Tibial nerve (tissue), 3 donors: ENCODE results near the gene MAN2C1.

Experiments used
- POLR2A ChIP-seq, 2 donors: fragments of 450-650 bp; IDR thresholded peaks; one replicate each; pipeline ENCODE4 v1.6.1; 2017; ENCODE audit warnings: antibody characterized with exemption in 2 of 2, mild to moderate bottlenecking in 2 of 2, moderate library complexity in 2 of 2
- TF ChIP-seq, protein P1 (sequence below), 5 experiments: fragments of 200-600 bp in 3 of 5; fragments of 450-650 bp in 2 of 5; sonication (generic) in 3 of 5; IDR thresholded peaks; one replicate each; pipeline ENCODE4 v1.5.1; 2016 to 2019; ENCODE audit warnings: antibody characterized with exemption in 5 of 5, mild to moderate bottlenecking in 3 of 5, moderate library complexity in 2 of 5

DNA sequence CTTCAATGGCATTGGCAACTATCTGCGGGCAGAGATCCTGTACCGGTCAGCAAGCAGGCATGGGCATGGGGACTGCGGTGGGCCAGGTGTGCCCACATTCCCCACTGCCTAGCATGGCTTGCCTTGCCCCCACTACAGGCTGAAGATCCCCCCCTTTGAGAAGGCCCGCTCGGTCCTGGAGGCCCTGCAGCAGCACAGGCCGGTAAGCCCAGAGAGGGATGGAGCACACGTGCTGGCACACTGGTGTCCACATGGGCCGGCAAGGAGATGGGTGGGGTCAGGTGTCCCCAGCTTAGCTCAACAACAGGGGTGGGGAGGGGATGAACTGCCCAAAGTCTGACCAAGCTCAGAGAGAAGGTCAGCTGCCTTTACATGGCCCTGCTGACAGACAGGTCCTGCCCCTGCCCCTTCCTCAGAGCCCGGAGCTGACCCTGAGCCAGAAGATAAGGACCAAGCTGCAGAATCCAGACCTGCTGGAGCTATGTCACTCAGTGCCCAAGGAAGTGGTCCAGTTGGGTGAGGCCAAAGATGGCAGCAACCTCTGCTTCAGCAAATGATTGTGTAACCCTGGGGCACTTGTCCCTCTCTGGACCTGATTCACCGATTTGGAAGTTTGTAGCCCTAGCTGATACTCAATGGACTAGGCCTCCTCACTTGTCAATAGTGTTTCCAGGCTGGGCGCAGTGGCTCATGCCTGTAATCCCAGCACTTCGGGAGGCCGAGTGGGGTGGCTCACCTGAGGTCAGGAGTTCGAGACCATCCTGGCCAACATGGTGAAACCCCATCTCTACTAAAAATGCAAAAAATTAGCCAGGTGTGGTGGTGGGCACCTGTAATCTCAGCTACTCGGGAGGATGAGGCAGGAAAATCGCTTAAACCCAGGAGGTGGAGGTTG, 16.0 kb downstream of the MAN2C1 start:
- TF ChIP-seq, protein P1, sequence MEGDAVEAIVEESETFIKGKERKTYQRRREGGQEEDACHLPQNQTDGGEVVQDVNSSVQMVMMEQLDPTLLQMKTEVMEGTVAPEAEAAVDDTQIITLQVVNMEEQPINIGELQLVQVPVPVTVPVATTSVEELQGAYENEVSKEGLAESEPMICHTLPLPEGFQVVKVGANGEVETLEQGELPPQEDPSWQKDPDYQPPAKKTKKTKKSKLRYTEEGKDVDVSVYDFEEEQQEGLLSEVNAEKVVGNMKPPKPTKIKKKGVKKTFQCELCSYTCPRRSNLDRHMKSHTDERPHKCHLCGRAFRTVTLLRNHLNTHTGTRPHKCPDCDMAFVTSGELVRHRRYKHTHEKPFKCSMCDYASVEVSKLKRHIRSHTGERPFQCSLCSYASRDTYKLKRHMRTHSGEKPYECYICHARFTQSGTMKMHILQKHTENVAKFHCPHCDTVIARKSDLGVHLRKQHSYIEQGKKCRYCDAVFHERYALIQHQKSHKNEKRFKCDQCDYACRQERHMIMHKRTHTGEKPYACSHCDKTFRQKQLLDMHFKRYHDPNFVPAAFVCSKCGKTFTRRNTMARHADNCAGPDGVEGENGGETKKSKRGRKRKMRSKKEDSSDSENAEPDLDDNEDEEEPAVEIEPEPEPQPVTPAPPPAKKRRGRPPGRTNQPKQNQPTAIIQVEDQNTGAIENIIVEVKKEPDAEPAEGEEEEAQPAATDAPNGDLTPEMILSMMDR (IDR thresholded peaks at IDR 0.05), result no peak
- TF ChIP-seq POLR2A (IDR thresholded peaks at IDR 0.05), result no peak
